SH-SY5Y (cell line): Measurements from ENCODE around the gene S100A9.

Experiments used
- GATA2 ChIP-seq: IDR thresholded peaks from 2 replicates; pipeline ENCODE4 v1.6.1; 2011; ENCODE audit warnings: mild to moderate bottlenecking, low read depth, low read length
- GATA3 ChIP-seq: IDR thresholded peaks from 2 replicates; pipeline ENCODE4 v1.6.1; 2011; ENCODE audit warnings: low read depth, mild to moderate bottlenecking, low read length, moderate library complexity

- TF ChIP-seq GATA3 = no peak
- no peak for TF ChIP-seq GATA2
Observed at GRCh38 chr1:153370146-153370545, 12.5 kb downstream of the S100A9 start.
